GM23338 (cell line): ENCODE data around the gene NDEL1.

Experiments
- TF ChIP-seq, protein P1 (sequence below), 2 experiments: fragments of 200-600 bp in 1 of 2; sonication (generic) in 1 of 2; conservative IDR thresholded peaks; 2 replicates each; pipeline versions ENCODE4 v1.5.1 to v1.6.1; 2016 to 2017; ENCODE audit warnings: antibody characterized with exemption in 2 of 2, low read depth in 2 of 2, mild to moderate bottlenecking in 2 of 2, moderate library complexity in 1 of 2
- TF ChIP-seq, protein P2 (sequence below): IDR thresholded peaks from one replicate; pipeline ENCODE4 v1.6.1; 2018; ENCODE audit warnings: antibody characterized with exemption; ENCODE audit not compliant: unreplicated experiment

DNA sequence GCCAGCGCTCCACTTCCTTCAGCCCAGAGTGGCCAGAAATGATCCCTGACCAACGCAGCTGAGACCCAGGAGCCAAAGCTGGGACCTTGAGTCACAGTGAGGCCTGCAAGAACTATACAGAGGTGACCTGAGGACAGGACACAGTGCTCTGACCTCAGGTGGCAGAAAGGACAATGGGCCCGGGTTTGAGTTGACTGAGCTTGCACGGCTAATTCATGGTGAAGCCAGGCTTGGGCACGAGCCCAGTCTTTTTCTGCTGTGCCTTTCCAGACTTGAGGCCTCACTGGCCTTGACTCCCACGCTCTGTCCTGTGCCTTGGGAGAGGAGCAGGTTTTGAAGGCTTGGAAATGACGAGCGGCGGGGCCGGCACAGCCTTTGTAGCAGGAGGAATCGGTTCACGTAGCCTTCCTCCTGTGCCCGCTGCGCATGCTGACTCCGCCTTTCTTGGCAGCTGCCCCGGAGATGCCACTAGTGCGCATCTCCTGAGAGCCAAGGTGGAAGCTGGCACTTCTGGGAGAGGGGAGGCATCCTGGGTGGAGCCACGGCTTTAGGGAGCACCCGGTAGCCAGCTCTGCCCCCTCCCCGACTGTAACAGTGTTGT, 34.9 kb downstream of the NDEL1 start:
- TF ChIP-seq, protein P1, sequence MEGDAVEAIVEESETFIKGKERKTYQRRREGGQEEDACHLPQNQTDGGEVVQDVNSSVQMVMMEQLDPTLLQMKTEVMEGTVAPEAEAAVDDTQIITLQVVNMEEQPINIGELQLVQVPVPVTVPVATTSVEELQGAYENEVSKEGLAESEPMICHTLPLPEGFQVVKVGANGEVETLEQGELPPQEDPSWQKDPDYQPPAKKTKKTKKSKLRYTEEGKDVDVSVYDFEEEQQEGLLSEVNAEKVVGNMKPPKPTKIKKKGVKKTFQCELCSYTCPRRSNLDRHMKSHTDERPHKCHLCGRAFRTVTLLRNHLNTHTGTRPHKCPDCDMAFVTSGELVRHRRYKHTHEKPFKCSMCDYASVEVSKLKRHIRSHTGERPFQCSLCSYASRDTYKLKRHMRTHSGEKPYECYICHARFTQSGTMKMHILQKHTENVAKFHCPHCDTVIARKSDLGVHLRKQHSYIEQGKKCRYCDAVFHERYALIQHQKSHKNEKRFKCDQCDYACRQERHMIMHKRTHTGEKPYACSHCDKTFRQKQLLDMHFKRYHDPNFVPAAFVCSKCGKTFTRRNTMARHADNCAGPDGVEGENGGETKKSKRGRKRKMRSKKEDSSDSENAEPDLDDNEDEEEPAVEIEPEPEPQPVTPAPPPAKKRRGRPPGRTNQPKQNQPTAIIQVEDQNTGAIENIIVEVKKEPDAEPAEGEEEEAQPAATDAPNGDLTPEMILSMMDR (conservative IDR thresholded peaks at IDR 0.05; ENCODE audit: low read depth in 2 of 2) = no peak
- TF ChIP-seq, protein P2, sequence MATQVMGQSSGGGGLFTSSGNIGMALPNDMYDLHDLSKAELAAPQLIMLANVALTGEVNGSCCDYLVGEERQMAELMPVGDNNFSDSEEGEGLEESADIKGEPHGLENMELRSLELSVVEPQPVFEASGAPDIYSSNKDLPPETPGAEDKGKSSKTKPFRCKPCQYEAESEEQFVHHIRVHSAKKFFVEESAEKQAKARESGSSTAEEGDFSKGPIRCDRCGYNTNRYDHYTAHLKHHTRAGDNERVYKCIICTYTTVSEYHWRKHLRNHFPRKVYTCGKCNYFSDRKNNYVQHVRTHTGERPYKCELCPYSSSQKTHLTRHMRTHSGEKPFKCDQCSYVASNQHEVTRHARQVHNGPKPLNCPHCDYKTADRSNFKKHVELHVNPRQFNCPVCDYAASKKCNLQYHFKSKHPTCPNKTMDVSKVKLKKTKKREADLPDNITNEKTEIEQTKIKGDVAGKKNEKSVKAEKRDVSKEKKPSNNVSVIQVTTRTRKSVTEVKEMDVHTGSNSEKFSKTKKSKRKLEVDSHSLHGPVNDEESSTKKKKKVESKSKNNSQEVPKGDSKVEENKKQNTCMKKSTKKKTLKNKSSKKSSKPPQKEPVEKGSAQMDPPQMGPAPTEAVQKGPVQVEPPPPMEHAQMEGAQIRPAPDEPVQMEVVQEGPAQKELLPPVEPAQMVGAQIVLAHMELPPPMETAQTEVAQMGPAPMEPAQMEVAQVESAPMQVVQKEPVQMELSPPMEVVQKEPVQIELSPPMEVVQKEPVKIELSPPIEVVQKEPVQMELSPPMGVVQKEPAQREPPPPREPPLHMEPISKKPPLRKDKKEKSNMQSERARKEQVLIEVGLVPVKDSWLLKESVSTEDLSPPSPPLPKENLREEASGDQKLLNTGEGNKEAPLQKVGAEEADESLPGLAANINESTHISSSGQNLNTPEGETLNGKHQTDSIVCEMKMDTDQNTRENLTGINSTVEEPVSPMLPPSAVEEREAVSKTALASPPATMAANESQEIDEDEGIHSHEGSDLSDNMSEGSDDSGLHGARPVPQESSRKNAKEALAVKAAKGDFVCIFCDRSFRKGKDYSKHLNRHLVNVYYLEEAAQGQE = no peak
